HEK293 (cell line): ENCODE measurements around the gene COA3.

ENCODE experiments used
- CTCF ChIP-seq: fragments of 450-650 bp; formaldehyde crosslinking; IDR thresholded peaks from 2 replicates; pipeline ENCODE4 v1.5.1; 2016; ENCODE audit warnings: missing biosample characterization, missing genetic modification characterization
- REST ChIP-seq: fragments of 450-650 bp; formaldehyde crosslinking; IDR thresholded peaks from 2 replicates; pipeline ENCODE4 v1.5.1; 2016; ENCODE audit warnings: missing biosample characterization, missing genetic modification characterization
- SP2 ChIP-seq: fragments of 450-650 bp; formaldehyde crosslinking; IDR thresholded peaks from 2 replicates; pipeline ENCODE4 v1.5.1; 2016; ENCODE audit warnings: missing biosample characterization, missing genetic modification characterization
- ZNF138 ChIP-seq: fragments of 450-650 bp; formaldehyde crosslinking; IDR thresholded peaks from 2 replicates; pipeline ENCODE4 v1.5.1; 2016; ENCODE audit warnings: missing biosample characterization, missing genetic modification characterization, borderline replicate concordance
- ZNF174 ChIP-seq: fragments of 450-650 bp; formaldehyde crosslinking; IDR thresholded peaks from 2 replicates; pipeline ENCODE4 v1.5.0; 2017; ENCODE audit warnings: missing biosample characterization, mild to moderate bottlenecking, missing genetic modification characterization
- ZNF37A ChIP-seq: fragments of 450-650 bp; IDR thresholded peaks from 2 replicates; pipeline ENCODE4 v1.5.1; 2018; ENCODE audit warnings: missing biosample characterization, missing genetic modification characterization
- ZNF549 ChIP-seq: fragments of 450-650 bp; IDR thresholded peaks from 2 replicates; pipeline ENCODE4 v1.5.1; 2018; ENCODE audit warnings: missing biosample characterization, missing genetic modification characterization, mild to moderate bottlenecking, inconsistent platforms, moderate library complexity
- ZNF561 ChIP-seq: fragments of 450-650 bp; IDR thresholded peaks from 2 replicates; pipeline ENCODE4 v1.5.1; 2018; ENCODE audit warnings: missing biosample characterization, missing genetic modification characterization, borderline replicate concordance

GRCh38 chr17:42819939-42820535 is 21.5 kb upstream of the COA3 start:
- TF ChIP-seq ZNF37A (tag by site-specific recombination) (no peak), ZNF174 (tag by site-specific recombination) (no peak), SP2 (tag by site-specific recombination) (no peak), CTCF (tag by site-specific recombination) (no peak), ZNF138 (tag by site-specific recombination) (no peak), REST (tag by site-specific recombination) (no peak), ZNF549 (tag by site-specific recombination) (no peak), ZNF561 (no peak)
